ENCODE data around the gene VAV3.

GRCh38 chr1:107952989-107953388 lies 12.0 kb downstream of the VAV3 start:
- TF ChIP-seq, protein P1, sequence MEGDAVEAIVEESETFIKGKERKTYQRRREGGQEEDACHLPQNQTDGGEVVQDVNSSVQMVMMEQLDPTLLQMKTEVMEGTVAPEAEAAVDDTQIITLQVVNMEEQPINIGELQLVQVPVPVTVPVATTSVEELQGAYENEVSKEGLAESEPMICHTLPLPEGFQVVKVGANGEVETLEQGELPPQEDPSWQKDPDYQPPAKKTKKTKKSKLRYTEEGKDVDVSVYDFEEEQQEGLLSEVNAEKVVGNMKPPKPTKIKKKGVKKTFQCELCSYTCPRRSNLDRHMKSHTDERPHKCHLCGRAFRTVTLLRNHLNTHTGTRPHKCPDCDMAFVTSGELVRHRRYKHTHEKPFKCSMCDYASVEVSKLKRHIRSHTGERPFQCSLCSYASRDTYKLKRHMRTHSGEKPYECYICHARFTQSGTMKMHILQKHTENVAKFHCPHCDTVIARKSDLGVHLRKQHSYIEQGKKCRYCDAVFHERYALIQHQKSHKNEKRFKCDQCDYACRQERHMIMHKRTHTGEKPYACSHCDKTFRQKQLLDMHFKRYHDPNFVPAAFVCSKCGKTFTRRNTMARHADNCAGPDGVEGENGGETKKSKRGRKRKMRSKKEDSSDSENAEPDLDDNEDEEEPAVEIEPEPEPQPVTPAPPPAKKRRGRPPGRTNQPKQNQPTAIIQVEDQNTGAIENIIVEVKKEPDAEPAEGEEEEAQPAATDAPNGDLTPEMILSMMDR (IDR thresholded peaks at IDR 0.05 in 4 of 5, conservative IDR thresholded peaks at IDR 0.05 in 1 of 5), result no peak
- no peak for TF ChIP-seq POLR2A (IDR thresholded peaks at IDR 0.05)

Data from gastrocnemius medialis (tissue), 4 donors.